ENCODE measurements around the gene WWOX. TPM values are rescaled to one million over a fixed set of nuclear protein-coding genes. Genes with fewer than 3 reads are reported as not detected.
A peak's percentile ranks its signal among the peaks of the same experiment; 100 is the strongest.
"Not testable (repeated sequence)": the region's sequence is repeated elsewhere in the genome, so short reads cannot be mapped to it uniquely, and the experiment has no call there.

Gene WWOX
- total RNA-seq, 4 donors from 2014 or later: 135 to 209 (median 159) TPM

DNA sequence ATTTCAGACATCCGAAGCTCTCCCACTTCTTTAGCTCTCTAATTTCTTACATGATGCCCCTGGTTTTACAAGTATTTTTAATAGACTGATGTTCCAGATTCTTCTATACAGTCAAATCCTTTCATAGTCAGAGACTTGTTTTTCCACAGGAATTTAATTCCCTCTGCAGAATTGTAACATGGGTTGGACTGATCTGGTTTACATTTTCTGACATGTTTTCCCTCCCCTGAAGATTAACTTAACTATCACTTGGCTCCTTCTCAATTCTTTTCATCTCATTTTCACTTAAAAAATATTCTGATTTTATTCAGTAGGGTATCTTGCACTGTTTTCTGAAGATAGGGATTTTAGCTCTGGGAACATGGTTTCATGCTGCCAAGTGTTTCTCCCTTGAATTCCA lies 1148.9 kb downstream of the WWOX start:
- no peak overlapping the region for H3K27ac ChIP-seq
- no peaks in the 10 kb centered on the region for H3K27me3 ChIP-seq
- no peak overlapping the region for H3K4me3 ChIP-seq (replicated peaks in 1 of 3)
- intact Hi-C loops (cut with DNase I): no loop called here
- H3K4me1 ChIP-seq: peaks cover 18 to 26% of the 10 kb centered on the region in 2 donors
- no peaks in the 10 kb centered on the region for H3K36me3 ChIP-seq
- TF ChIP-seq POLR2A (IDR thresholded peaks at IDR 0.05): no peak
- TF ChIP-seq, protein P1, sequence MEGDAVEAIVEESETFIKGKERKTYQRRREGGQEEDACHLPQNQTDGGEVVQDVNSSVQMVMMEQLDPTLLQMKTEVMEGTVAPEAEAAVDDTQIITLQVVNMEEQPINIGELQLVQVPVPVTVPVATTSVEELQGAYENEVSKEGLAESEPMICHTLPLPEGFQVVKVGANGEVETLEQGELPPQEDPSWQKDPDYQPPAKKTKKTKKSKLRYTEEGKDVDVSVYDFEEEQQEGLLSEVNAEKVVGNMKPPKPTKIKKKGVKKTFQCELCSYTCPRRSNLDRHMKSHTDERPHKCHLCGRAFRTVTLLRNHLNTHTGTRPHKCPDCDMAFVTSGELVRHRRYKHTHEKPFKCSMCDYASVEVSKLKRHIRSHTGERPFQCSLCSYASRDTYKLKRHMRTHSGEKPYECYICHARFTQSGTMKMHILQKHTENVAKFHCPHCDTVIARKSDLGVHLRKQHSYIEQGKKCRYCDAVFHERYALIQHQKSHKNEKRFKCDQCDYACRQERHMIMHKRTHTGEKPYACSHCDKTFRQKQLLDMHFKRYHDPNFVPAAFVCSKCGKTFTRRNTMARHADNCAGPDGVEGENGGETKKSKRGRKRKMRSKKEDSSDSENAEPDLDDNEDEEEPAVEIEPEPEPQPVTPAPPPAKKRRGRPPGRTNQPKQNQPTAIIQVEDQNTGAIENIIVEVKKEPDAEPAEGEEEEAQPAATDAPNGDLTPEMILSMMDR (IDR thresholded peaks at IDR 0.05): no peak
- WGBS, 2 donors: 94 to 96% methylated on average over 1 of the region's 1 CpG
- no peaks in the 10 kb centered on the region for H3K9me3 ChIP-seq
- DNase-seq: no peak

DNA sequence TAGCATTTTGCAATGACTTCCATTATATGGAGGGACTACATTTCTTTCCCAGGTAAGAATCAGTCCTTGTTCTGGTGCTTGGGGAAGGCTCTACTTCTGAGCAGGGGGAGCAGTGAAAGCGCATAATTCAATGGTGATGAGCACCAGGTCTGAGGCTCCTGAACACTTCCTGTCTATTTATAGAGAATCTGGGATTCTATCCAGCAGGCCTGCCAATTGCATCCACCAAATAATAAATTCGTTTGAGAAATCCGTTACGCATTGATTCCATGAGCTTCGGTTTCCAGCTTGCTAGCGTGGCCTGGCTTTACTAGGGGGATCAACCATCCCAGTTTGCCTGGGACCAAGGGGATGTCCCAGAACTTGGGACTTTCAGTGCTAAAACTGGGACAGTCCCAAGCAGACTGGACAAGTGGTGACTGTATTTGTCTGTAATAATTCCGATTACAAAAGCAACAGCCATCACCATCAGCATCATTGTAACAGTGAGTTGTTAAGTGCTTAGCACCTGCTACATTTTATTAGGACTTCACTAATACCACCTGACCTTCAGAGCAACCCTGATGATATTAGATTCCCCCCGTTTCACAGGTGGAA lies 1151.1 kb downstream of the WWOX start:
- Histone ChIP-seq H3K27me3 (no peaks in the 10 kb centered on the region), H3K4me3 (replicated peaks in 1 of 3) (no peak overlapping the region), H3K36me3 (no peaks in the 10 kb centered on the region), H3K4me1 (peaks cover 26 to 39% of the 10 kb centered on the region in 2 donors), H3K9me3 (no peaks in the 10 kb centered on the region), H3K27ac (peak overlapping the region; percentile 18 to 77 (median 29))
- TF ChIP-seq, protein P1 (IDR thresholded peaks at IDR 0.05): no peak
- WGBS, 2 donors: 56 to 58% methylated on average over 8 of the region's 8 CpGs
- intact Hi-C loops (cut with DNase I): no loop called here
- peak in 1 of 2 donors; percentile 20 for DNase-seq

GRCh38 chr16:79253100-79253631 lies 1153.7 kb downstream of the WWOX start:
- H3K27me3 ChIP-seq: no peaks in the 10 kb centered on the region
- TF ChIP-seq, protein P1 (IDR thresholded peaks at IDR 0.05): no peak
- TF ChIP-seq POLR2A (IDR thresholded peaks at IDR 0.05): no peak
- peaks cover 23 to 33% of the 10 kb centered on the region in 2 donors for H3K4me1 ChIP-seq
- intact Hi-C loops (cut with DNase I): no loop called here
- H3K9me3 ChIP-seq: no peaks in the 10 kb centered on the region
- DNase-seq: peak in 1 of 2 donors; percentile 25
- H3K36me3 ChIP-seq: no peaks in the 10 kb centered on the region
- WGBS, 2 donors: 72 to 79% methylated on average over 9 of the region's 9 CpGs
- H3K4me3 ChIP-seq (replicated peaks in 1 of 3): no peak overlapping the region
- no peak overlapping the region for H3K27ac ChIP-seq

DNA sequence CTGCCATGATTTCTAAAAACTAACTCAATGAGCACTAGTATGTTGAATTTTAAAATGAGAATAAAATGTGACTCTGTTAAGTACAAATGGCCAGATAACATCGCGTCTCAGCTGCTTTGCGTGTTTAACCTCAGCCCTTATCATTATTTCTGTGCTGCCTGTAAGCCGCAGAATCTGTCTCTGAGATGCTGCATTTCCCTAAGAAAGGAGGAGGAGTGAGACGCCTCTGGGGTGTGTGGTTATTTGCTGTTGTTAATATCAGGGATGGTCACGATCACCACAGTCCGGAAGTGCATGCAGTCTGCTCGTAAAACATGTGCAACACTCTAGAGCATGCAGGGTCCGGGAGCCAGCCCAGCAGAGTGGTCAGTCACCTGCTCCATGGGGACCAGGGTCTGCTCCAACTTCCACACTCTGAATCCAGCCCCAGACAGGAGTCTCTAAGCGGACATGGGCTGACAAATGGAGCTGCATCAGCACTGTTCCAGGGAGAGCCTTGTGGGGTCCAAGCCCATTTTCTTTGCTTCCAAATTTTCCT lies 1158.6 kb downstream of the WWOX start:
- H3K4me1 ChIP-seq: peaks cover 8 to 14% of the 10 kb centered on the region in 2 donors
- H3K9me3 ChIP-seq: no peaks in the 10 kb centered on the region
- no peaks in the 10 kb centered on the region for H3K27me3 ChIP-seq
- no peak overlapping the region for H3K4me3 ChIP-seq (replicated peaks in 1 of 3)
- no peak for DNase-seq
- TF ChIP-seq POLR2A (IDR thresholded peaks at IDR 0.05): no peak
- TF ChIP-seq, protein P1 (IDR thresholded peaks at IDR 0.05): no peak
- 86 to 92% methylated on average over 9 to 10 of the region's 10 CpGs for WGBS, 2 donors
- H3K36me3 ChIP-seq: no peaks in the 10 kb centered on the region
- intact Hi-C loops (cut with DNase I): no loop called here
- no peak overlapping the region for H3K27ac ChIP-seq

- H3K4me3 ChIP-seq (replicated peaks in 1 of 3); H3K4me1 ChIP-seq; H3K9me3 ChIP-seq; intact Hi-C loops (cut with DNase I); DNase-seq; H3K27ac ChIP-seq; H3K36me3 ChIP-seq; H3K27me3 ChIP-seq: not testable (repeated sequence)
- WGBS, 2 donors: 94 to 97% methylated on average over 4 of the region's 4 CpGs
Observed at GRCh38 chr16:79260890-79261289, 1161.4 kb downstream of the WWOX start.

Measured in thyroid gland (tissue), 4 donors.